Measurements from ENCODE around the gene PCDH19.

Gene PCDH19

DNA sequence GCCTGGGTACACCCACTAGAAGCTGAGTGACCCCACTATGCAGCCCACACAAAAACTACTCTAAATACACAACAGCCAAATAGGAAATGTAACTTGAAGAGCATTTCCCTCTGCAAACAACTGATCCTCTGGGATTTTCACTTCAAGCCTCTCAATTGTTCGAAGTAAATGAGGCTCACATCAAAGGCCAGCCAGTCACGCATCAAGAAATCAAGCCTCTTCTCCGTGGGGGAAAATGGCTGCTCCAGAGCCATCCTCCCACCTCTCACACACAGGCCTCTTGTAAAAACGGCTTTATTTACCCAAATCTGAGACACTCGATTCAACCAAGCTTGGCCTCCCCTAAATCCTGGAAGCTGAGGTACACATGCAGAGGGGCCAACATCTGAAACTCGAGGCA is 14.3 kb downstream of the PCDH19 start:
- no peak for DNase-seq

DNA sequence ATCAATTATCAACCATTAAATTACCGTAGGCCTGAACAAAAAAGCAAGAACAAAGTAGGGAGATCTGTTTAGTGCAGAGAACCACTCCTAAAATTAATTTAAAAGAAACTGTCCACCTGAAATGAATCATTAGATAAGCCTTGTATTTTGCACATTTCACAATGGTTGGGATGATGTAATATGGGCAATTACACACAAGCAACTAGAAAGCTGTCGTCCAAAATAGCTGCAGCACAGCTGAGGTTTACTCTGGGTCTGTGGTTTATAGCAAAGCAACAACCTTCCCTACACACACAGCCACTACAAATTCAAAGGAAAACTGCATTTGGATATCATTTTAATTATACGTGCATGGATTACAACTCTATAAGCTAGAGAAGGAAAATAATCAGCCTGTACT is 28.5 kb downstream of the PCDH19 start:
- no peak for DNase-seq

DNA sequence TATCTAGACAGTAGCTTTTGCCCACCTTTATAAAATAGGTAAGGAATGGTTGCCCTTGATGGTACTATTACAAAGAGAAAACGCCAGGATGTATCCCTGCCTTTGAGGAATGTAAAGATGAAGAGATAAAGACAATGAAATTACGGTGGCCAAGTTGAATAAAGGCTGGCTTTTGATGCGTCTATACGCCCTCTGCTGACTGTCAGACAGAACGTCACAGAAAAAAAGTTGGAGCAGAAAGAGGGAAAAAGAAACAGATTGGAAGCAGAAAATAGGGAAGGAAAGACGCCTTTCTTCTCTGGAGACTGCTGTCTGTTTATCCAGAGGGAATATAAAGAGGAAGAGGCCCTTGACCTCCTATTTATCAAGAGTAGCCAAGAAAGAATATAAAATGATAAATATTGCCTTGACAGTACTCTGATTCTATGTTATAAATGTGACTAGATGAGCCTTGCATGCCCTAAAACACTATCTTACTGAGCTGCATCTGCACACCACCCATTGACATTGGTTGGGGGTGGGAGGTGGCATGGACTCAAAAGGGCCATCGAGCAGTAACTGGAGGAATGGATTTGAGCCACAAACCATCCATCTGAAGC is 30.6 kb downstream of the PCDH19 start:
- no peak for DNase-seq

DNA sequence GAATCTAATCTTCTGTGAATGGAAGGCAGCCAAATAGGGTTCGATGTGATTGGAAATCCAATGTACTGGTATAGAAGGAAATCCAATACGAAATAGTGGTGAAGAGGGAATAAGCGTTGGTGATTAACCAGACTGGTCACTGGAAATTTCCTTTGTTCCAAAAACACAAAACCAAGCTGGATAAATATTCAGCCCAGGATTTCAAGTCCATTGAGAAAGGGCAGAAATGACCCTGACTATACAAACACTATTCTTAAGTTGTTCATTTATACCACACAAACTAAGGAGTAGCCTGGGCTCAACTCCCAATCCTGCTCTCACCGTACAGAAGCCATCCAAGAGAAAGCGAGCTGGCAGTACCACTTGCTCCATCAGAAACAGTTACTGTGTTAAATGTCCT is 32.2 kb downstream of the PCDH19 start:
- DNase-seq = no peak

DNA sequence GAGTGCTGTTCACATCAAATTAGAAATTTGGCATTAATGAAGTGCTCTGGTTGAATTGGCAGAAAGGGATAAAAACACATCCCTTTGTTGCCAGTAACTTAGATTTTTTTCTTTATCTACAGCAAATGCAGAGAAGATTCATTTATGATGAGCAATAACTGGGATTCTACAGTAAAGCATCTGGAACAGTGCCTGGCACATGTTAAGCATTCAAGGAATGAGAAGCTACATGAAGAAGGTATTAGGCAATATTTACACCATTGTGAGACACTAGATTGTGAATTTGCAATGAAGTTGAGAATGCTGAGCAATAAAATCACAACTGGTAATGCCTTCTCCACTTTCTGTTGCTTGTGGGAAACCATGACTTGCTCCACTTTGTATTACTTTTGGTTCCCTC is 33.5 kb downstream of the PCDH19 start:
- DNase-seq = no peak

DNA sequence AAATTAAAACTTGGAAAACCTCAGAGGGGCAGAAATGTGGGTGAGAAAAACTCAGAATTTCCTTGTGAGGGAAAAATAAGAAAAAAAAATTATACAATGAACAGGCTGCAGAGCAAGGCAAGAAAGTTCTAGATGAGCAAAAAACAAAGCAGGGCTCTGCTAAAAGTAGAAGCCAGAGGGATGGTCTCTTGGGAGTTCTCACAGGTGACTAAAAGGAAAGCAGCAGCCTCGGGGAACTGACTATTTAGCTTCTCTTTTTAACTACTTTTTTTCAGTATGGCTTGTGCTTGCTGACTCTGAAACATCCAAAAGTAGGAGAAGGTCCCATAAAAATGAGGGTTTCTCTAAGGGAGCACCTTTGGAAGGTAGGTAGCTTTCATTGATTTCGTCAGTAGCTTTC is 36.4 kb downstream of the PCDH19 start:
- DNase-seq = no peak

DNA sequence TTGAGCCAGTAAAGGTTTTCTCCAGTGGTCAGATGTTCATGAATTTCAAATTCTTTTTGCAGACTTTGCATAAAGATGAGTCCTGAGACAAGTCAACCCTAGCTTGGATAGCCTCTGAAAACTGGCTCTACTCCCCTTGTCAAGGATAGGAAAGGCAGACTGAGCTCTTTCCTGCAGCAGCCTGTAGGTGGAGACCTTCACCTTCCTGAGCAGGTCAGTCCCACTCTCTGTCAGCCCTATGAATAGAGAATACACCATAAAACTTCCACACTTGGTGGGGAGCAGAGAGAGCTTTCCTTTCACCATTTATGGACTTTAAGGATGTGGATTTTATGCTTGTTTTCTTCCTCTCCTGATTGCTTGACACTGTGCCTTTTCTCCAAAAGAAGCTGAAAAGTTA is 41.9 kb downstream of the PCDH19 start:
- no peak for DNase-seq

DNA sequence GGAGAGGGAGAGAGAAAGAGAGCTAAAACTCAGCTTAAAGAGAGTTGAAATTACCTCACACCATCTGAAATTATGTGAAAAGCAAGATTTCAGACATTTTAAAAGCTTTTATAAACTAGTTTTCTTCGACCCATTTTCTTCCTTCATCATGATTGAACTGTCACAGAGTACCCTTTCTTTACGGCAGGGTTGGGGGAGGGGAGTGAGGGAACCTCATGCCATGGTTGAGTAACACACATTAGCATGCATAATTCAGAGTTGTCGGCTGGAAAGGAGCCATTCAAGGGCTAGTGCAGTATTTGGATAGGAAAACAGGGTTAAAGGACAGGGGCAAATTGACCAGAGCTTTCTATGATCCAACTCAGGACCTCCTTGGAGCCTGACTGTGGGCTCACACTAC is 46.2 kb downstream of the PCDH19 start:
- DNase-seq = no peak

DNA sequence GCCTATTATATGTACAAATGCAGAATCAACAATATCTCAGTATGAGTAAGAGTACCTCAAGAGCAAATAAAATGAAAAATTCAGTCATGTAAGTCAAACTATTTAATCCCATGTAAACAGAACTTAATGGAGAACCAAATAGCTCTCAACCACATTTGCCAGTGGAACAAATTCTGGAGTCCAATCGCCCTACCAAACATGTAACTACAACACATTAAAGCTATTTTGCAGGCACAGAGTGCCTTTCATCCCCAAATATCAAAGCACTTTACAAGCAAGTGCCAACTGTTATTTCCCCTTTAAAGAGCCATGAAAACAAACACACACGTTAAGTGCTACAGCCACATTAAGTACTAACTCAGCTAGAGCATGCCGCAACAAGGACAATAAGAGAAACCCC is 51.3 kb downstream of the PCDH19 start:
- no peak for DNase-seq

DNA sequence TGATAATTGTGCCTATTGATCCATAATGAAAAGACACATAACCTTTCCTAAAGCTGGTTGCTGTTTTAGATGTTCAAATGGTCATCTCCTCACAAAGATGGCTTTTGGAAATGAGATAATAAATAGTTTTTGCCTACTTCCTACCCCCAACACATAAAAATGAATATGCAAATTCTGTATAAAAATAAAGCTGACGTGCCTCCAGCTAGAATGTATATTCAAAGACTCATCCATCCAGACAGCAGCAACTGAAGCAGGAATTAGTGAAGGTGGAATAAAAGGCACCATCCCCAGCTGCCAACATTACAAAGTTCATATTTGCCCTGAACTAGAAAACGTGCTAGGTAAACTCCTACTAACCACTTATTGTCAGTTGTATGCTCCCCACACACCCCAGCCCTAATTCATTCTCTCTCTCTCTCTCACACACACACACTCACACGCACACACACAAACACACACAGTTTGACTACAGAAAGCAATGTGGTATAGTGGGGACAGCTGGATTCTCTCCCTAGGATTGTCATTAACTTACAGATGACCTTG is 53.6 kb downstream of the PCDH19 start:
- no peak for DNase-seq

DNA sequence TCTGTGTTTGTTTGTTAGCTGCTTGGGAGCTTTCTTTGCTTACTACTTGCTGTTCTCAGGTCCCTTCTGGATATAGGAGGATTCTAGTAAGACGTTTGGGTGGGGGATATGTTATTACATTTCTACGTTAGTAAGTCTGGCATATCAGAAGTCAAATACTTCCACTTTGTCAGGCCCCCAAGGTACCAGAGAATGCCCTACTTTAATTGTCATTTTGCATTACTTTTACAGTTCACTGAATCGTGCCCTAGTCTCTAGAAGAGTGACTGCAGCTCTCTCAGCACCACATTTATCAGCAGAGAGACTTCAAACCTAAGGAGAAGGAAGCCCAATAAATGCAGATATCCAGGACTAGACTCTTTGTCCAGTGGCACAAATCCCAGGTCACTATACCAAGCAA is 54.4 kb downstream of the PCDH19 start:
- no peak for DNase-seq

DNA sequence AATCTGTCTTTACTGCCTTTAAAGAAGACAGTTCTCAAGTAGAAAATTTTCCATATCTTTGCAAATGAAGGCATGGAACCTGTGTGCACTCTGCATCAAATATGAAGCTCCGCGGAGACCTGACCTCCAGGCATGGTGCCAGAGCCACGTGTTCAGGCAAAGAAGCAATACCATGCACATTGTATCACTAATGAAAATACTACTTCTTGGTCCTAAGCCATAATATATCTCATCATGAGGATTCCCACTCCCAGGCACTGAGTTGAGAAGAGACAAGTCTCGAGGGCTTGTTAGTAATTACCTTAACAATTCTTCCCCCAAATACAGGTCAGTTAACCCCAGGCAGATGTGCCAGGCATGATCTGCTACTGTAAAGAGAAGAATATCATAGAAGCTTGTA is 56.7 kb downstream of the PCDH19 start:
- DNase-seq = no peak

DNA sequence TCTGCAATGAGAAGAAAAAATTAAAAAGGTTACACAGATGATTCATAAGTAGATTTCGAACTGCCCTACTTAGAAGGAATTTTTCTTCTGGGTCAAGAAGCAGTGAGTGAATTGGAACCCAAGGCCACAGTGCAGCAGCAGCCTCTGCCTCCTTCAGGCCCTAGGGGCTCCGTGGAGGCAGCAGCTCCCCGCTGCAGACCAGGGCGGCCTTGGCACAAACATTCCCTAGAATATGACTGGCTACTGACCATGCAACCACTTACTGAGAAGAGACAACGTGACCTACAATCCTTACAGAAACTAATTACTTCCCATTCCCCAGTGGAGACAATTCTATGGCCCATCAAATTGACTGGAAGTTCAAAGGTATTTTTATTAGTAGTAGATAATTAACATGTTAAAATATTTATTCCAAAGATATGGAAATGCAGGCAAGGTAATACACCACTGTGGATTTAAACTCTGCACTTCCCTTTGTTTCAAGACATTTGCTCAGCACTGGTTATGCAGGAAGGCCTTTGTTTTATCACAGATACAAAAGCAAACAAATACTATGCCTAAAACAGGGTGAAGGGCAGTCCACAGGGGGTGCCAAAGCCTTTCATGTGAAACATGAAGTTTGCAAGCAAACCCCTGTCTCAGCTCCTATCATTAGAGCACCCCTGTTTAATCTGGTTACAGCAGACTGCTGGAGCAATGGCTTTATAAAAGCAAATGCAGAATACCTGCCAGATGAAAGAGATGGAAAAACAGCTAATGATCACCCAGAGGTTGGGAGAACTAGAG is 59.2 kb downstream of the PCDH19 start:
- no peak for DNase-seq

DNA sequence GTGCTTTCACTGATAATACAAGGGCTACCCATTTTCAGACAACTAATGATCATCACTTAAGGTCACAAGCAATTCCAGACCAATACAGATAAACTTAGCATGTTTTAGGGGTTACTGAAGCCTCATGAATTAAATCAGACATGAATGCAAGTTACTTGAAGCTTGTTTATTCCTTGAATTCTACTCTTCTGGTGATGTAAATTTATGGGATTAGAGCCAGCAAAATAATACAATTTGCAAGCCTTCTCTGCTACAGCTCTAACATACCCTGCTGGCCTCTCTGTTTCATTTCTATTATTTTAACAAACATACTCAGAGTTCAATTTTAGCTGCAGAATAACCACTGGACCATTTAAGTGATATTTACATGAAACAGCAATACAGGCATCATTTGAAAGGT is 60.7 kb downstream of the PCDH19 start:
- no peak for DNase-seq

DNA sequence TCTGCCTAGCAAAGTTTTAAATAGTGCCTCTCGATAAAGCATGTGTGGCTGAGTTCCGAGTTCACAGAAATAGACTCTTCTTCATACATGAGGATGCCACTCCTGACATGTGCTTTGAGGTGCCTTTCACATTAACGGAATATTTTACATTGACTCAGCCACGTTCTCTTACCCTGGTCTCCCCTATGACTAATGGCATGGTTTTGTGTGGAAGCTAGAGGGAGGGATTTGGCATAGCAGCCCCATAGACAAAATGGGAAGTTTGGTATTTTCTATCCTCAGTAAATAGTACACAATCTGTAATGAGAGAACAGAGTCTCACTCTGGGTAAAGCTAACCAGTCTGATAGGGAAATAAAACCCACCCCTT is 68.9 kb downstream of the PCDH19 start:
- no peak for DNase-seq

DNA sequence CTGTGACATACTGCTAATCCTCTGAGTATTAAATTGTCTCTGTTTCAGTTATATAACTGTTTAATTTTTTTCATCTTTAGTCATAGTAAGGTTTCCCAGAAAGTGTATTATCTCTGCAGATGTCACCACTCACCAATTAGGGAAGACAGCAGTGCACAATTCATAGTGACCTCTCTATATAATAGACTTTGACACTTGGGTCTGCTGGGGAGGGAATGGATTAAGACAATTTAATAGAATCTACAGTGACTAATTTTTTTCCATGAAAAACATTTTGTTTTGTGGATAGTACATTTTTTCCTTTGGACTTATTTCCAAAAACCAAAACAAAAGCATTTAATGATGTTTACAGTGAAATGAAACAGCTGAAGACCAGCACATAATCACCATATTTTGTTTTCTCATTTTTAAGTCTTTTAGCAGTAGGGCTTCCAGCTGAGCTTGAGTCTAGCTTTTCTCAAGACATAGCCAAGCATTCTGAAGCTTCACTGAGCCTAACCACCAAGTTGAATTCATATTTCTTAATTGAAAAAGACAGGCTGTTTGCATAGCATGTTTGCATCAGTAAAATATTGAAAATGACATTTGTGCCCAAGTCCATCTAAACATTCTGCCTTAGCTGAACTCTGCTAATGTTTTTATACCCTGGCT is 69.5 kb downstream of the PCDH19 start:
- DNase-seq = no peak

DNA sequence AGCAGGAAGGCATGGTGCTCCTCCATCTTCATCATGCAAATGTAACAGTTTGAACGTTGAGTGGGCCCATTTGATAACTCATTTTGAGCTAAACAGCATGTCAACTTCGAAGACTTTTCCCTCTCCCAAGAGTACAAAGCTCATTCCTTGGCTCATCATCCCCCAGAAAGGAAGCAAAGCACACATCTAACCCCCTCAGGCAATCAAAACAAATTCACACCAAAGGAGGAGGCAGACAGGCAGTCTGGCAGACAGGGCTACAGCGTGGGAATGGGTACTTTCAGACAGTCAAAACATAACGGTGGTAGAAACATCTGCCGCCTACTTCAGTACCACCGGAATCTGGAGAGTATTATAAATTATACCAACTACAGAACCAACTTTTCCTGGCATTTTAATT is 81.7 kb downstream of the PCDH19 start:
- DNase-seq = no peak

DNA sequence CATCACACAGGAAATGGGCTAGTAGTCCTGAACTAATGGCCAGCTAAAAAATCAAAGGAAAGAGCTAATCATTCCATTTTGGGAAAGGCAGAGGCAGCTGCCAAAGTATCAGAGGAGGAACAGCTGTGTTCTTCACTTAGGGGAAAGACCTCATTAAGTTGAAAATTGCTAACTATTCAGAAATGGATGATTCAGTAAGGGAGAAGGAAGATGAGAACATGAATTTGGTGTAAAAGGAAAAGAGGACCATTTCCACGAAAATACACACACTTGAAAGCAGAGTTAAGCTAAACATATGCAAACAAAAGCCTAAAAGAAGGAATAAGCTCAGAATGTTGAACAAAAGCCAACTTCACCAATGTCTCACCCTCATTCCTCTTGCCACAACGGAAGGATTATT is 90.4 kb downstream of the PCDH19 start:
- DNase-seq = no peak

DNA sequence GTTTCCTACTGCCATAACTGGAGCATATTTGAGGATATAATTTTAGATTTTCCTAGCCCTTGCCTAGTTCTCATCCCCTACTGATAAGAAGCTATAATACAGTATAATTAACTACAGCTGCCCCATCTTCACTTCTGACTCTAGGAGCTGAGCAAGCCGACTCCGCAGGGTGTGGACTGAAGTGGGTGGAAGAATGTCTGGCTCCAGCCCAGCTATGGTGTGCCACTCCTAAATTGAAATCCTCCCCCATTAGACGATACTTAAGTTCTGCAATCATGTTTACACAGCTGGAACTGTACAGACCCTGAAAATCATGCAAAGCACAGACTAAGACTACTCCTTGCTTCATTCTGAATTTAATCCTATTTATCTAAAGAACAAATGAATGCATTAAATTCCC is 93.1 kb downstream of the PCDH19 start:
- DNase-seq = no peak

DNA sequence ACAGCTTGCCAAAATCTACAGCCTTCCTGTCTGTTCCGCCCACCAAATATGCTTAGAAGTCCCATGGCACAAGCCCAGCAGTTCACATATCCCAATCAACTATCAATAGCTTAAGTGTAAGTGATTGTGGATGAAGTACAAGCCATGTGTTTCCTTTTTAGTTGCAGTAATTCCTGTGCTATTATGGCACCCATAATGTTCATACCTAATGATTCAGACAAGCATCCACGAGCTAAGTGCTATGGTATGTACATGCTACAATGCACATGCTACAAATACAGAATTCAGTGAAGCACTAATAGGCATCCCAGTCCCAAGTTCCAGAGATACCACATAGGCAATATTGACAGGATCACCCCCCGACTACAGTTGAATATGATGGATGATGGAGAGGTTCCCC is 94.5 kb downstream of the PCDH19 start:
- no peak for DNase-seq

DNA sequence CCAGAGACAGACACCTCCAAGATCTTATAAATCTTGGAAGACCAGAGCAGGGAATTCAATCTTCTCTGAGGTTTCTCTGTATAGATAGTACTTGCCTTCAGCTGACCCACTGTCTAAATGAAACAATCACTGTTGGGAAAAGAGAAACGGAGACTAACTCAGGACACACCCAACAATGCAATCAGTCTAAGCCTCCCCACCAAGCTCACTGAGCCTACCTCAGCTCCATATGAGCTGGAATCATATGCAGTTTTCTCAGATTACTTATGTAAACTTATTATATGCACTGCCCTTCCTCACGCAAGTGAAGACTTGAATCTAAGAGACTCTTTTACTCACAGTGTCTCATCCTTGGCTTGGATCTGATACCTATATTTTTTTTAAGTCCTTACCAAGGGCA is 110.5 kb downstream of the PCDH19 start:
- DNase-seq = no peak

DNA sequence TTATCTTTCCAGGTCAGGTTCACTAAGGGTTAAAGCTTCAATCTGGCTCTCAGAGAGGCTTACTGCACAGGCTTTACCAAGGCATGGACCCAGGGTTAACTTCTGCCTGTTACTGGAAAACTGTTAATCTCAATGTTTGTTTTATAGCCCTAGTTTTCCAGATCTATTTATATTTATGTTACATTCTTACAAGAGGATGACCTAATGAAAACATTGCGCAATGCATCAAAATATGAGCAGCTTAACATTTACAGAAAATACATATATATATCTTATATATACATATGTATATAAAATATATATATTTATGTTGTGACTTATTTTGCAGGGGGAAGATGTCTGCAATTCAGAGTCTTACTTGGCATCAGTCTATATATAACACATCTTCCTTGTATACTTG is 112.3 kb downstream of the PCDH19 start:
- DNase-seq = no peak

DNA sequence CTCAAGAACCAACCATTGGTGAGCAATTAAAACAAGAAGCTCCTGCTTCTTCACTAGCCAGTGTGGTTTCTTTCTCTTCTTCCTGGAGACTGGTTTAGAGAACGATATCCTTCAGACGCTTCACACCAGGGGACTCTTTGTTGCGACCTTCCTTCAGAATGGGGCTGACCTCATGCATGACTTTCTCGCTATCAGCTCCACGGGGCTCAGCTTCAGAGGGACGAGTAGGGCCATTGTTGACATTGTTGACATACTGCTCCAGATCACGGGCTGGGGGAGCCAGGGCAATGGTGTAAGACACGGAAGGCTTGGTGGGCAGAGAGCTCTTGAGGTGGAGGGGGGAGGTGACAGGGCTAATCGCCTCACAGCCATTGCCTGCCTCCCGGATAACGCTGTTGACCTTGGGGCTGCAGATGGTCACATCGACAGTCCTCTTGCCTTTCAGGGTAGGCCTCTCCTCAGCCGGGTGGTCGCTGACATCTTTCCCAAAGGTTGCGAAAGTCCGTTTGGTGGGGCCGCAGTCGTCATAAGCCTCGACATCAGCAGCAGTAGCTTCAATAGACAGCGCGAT is 113.8 kb downstream of the PCDH19 start:
- DNase-seq = no peak

DNA sequence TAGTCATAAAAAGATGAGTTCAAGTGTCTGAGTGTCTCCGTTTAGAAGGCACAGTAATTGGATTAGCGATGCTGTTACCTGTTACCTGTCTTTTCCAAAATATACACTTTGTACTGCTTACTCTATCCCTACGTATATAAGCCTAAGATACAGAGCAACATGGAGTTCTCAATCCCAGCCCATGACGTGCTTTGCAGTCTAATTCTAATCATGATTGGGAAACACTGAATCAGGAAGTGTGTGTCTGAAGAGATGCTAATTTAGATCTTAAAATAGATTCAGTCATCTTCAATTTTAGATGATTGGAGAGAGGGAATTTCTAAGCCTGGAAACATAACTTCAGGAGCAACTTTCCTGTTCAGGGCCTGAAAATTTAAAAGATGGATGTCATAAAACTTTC is 115.1 kb downstream of the PCDH19 start:
- no peak for DNase-seq
